ENCODE measurements around the gene GSDME. TPM values are rescaled to one million over a fixed set of nuclear protein-coding genes. Genes with fewer than 3 reads are reported as not detected.

Gene GSDME
- total RNA-seq, 2 experiments from 2014 or later: 6.8 to 6.9 TPM

Other genes with a start within 250 kb of the GSDME start
- 10 to 100 TPM; 21.8 to 22.5 TPM for gene PALS2, start 184.0 kb downstream of the GSDME start, total RNA-seq
- gene OSBPL3, start 222.7 kb upstream of the GSDME start, total RNA-seq: 10 to 100 TPM; 25.1 to 27.9 TPM

Data from activated naive CD4-positive, alpha-beta T cell treated with anti-CD3 and anti-CD28 coated beads for 36 hours (primary cell).